AG10803 (cell line): Measurements from ENCODE around the gene MFF.

Experiments used
- DNase-seq: peaks from one replicate; pipeline ENCODE4 v3.0.0; 2010; ENCODE audit warnings: low read depth
- H3K4me3 ChIP-seq: 2 replicates; pipeline ENCODE4 v1.5.1; 2011; ENCODE audit warnings: mild to moderate bottlenecking, low read length, control low read depth
- CTCF ChIP-seq: conservative IDR thresholded peaks from 2 replicates; pipeline ENCODE4 v1.5.1; 2011; ENCODE audit warnings: mild to moderate bottlenecking, low read length, control low read depth, inconsistent platforms

The MFF gene, protein sequence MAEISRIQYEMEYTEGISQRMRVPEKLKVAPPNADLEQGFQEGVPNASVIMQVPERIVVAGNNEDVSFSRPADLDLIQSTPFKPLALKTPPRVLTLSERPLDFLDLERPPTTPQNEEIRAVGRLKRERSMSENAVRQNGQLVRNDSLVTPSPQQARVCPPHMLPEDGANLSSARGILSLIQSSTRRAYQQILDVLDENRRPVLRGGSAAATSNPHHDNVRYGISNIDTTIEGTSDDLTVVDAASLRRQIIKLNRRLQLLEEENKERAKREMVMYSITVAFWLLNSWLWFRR

GRCh38 chr2:227324995-227325838 lies at the start of gene MFF:
Gene MFF, plus strand, starts transcription at chr2:227325251. Its CDS starts 5,415 bp downstream, at chr2:227330666.
- DNase-seq: peak; percentile 91
- H3K4me3 ChIP-seq: peak within 1 kb of the TSS; percentile 88
- TF ChIP-seq CTCF: peak; percentile 1; the same call in 1 of the 2 replicates

- H3K4me3 ChIP-seq: no peak overlapping the region
- no peak for TF ChIP-seq CTCF
- DNase-seq: no peak
Measured at GRCh38 chr2:227280895-227281294, 44.2 kb upstream of the MFF start.

DNA sequence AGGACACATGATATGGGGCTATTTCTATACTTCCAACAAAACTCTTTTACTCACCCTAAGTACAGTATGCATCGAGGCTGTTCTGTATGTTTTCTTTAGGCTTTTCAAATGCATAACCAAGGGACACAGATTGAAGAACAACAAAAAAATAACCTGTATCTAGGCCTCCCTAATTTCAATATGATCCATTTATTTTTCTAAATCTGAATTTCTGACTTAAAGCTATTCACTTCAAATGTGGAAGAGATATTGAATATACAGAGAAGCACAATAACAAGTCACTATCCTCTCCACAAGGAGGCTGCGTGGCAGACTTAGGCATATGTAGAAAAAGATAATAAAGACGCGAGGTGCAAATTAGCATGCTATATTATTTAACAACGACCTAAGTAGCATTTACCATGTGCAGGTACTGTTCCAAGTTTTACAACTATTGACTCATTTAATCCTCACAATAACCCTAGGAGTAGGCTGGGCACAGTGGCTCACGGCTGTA lies 39.3 kb upstream of the MFF start:
- no peak overlapping the region for H3K4me3 ChIP-seq
- no peak for DNase-seq
- no peak for TF ChIP-seq CTCF

- H3K4me3 ChIP-seq: no peak overlapping the region
- no peak for DNase-seq
- TF ChIP-seq CTCF: no peak
Measured at GRCh38 chr2:227287771-227288170, 37.3 kb upstream of the MFF start.

DNA sequence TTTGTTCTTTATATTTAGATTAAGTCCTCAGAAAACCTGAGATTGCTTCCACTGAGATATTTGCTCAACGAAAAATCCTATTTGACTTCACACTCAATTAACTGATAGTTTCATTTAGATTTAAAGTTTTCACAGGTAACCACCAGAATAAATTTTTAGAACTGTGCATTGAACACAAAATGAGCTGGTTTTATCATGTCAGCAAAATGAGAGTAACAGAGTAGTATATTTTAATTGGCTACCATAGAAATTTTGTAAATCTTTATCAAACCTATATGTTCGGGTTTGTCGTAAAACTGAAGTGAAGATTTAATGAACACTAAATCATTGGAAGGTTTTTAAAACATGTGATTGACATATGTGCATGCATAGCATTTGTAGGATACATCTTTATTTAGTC lies 32.7 kb upstream of the MFF start:
- DNase-seq: no peak
- no peak overlapping the region for H3K4me3 ChIP-seq
- no peak for TF ChIP-seq CTCF

DNA sequence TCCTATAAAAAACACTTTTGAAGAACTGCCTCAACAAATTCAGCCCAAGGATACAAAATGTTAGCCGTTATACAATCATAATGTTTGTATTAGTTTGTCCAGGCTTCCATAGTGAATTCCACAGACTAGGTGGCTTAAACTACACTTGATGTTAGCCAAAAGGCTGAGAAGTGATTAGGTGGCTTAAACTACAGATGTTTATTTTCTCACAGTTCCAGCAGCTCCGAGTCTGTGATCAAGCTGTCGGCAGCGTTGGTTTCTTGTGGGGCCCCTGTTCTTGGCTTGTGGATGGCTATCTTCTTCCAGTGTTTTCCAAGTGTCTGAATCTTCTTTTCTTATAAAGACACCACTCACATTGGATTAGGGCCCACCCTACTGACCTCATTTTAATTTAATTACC lies 31.5 kb upstream of the MFF start:
- no peak overlapping the region for H3K4me3 ChIP-seq
- DNase-seq: no peak
- TF ChIP-seq CTCF: no peak

DNA sequence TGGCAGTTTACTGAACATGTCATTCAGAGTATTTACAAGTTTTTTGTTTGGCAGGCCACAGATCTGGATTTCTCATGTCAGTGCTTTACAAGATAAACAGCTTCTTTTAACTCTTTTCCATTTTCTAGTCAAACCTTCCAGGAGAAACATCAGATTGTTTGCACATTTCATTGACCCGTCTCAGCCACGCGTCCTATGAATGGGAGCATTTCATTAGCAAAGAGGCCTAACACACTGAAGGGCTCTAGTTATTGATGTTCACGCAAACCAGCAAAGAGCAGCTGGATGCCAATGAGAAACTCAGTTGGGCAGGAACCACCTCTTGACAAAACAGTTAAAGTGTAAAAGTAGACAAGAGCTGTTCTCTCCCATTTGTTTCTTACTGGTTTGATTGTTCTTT lies 29.2 kb upstream of the MFF start:
- no peak for TF ChIP-seq CTCF
- no peak for DNase-seq

More for the DNA sequence above, 29.2 kb upstream of the MFF start:
- no peak overlapping the region for H3K4me3 ChIP-seq
